NCI-H446 (cell line): ENCODE results near the gene AMDHD2.
A peak's percentile ranks its signal among the peaks of the same experiment; 100 is the strongest.

ENCODE experiments used
- DNase-seq, 2 experiments: peaks; one replicate each; lab custom pipeline; 2025; lab: John Stamatoyannopoulos, UW

The AMDHD2 gene

GRCh38 chr16:2517954-2518605 lies 2.1 kb upstream of the AMDHD2 start:
- DNase-seq = no peak

DNA sequence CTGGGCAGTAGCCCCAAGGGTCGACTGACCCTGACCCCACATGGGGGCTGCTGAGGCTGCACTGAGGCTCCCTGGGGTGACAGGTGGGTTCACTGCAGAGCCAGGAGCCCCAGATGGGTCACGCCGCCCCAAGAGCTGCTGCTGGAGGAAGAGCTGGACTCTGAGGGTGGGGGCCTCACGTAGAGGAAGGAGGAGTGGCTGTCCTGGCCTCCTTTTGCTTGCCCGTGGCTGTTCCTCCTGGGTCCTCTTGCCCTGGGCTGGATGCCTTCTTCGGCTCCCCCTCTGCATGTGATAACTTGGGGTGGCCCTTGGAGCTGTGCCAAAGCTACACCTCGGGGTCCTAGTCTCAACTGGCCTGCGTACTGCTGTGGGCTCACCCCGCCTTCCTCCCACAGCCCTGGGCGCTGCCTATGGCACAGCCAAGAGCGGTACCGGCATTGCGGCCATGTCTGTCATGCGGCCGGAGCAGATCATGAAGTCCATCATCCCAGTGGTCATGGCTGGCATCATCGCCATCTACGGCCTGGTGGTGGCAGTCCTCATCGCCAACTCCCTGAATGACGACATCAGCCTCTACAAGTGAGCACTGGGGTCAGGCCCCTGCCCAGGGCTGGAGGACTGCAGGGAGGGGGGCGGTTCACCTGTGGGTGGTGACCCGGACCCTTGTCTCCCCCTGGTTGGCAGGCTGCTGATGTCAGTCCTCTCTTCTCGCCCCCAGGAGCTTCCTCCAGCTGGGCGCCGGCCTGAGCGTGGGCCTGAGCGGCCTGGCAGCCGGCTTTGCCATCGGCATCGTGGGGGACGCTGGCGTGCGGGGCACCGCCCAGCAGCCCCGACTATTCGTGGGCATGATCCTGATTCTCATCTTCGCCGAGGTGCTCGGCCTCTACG lies 1.1 kb upstream of the AMDHD2 start:
- DNase-seq = no peak

GRCh38 chr16:2519711-2520080 lies 475 bp upstream of the AMDHD2 start:
- DNase-seq = no peak

DNA sequence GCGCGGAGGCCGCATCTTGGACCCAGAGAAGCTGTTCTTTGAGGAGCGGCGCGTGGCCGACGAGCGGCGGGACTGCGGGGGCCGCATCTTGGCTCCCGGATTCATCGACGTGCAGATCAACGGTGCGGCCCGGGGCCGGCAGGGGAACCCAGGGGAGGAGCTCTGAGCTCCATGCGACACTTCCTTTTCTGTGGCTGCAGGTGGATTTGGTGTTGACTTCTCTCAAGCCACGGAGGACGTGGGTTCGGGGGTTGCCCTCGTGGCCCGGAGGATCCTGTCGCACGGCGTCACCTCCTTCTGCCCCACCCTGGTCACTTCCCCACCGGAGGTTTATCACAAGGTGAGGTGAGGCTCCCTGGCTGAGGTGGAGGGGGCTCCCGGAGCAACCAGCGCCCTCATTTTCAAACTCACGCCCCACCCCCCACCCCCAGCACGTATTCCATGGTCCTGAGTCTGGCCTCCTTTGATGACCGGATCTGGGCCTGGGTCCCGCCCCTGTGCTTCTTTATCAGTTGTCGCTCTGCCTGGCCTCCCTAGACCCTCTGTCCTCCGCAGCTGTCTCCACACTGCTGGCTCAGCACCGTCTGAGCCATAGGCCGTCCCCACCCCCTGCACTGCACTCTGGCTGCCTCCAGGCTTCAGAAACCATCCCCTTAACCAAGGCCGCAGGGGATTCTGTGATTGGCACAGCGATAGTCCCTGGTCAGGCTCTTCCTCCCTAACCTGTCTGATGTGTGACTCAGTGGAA lies 787 bp downstream of the AMDHD2 start:
- DNase-seq = no peak

DNA sequence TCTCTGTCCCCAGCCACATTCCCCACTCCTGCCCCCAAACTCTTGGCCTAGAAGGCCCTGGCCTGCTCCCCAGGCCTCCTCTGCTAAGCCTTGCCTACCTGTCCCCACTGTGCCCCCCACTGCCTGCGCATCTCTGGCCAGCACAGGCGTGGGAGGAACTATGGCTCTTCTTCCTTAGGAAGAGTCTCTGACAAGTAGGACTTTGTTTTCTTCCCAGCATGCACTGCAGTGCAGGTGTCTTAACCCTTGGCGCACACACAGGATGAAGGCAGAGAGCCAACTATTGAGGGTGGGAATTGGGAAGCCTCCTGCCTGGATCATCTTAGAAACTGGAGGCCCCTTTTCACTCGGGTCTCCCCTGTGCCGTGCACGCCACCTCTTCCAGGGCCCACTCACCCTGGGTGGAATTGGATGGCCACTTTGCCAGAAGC lies 3.6 kb downstream of the AMDHD2 start:
- DNase-seq = no peak

GRCh38 chr16:2524339-2524938 lies 4.3 kb downstream of the AMDHD2 start:
- no peak for DNase-seq

- DNase-seq = no peak
Observed at GRCh38 chr16:2526135-2526534, 6.0 kb downstream of the AMDHD2 start.

GRCh38 chr16:2527071-2527783 lies 7.1 kb downstream of the AMDHD2 start:
- DNase-seq = no peak

- no peak for DNase-seq
Observed at GRCh38 chr16:2527784-2528100, 7.6 kb downstream of the AMDHD2 start.

DNA sequence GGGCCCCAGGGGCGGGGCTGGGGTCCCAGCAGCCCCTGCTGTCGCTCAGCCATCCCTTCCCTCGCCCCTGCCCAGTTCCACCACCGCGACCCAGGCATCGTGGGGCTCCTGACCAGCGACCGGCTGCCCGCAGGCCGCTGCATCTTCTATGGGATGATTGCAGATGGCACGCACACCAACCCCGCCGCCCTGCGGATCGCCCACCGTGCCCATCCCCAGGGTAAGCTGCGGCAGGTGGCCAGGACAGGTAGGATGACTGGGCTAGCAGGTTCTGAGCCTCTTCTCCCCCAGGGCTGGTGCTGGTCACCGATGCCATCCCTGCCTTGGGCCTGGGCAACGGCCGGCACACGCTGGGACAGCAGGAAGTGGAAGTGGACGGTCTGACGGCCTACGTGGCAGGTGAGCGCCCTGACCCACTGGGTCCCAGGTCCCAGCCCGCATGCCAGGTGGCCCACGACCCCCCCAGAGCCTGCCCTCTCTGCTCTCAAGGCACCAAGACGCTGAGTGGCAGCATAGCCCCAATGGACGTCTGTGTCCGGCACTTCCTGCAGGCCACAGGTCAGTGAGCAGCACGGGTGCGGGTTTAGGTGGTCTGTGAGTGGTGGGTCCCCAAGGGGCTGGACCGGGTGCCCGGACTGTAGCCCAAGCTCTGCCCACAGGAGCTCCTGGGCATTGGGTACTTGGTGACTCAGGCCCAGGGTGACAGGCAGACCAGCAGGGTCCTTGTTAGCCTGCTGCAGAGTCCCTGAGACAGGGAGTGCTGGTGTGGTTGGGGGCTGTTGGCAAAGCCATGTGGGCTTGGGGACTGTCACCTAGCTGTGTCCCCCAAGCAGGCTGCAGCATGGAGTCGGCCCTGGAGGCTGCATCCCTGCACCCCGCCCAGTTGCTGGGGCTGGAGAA lies 8.2 kb downstream of the AMDHD2 start:
- no peak for DNase-seq

- DNase-seq = no peak
Observed at GRCh38 chr16:2529061-2529931, 9.1 kb downstream of the AMDHD2 start.

GRCh38 chr16:2529961-2530628 lies 9.9 kb downstream of the AMDHD2 start:
- no peak for DNase-seq

DNA sequence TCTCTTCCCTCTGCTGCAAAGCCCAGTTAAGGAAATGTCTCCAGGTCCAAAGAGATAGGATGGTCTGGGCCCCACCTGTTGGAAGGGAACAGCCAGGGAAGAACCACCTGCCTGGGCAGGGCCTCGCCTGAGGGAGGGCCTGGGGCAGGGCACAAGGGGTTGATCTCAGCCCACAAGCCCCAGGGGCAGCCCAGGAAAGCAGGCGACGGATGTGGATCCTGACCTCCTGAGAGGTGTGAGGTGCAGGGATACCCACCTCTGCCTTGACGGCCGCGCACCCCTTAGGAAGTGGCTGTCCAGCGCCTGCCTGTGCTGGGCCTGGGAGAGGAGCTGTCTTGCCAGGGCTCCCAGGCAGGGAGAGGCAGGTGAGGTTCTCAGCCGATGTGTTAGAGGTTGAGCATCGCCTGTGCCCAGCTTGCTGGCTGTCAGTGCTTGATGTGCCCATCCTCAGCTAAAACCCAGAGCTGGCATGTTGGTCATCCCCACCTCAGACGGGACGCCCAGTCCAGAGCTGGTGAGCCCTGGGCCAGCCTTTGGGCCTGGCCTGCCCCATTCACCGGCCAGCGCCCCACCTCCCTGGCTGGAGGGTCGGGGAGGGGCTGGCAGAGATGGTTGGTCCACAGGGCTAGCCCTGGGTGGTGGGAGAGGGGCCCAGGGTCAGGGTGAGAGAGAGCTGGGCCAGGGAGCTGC lies 10.6 kb downstream of the AMDHD2 start:
- no peak for DNase-seq

DNA sequence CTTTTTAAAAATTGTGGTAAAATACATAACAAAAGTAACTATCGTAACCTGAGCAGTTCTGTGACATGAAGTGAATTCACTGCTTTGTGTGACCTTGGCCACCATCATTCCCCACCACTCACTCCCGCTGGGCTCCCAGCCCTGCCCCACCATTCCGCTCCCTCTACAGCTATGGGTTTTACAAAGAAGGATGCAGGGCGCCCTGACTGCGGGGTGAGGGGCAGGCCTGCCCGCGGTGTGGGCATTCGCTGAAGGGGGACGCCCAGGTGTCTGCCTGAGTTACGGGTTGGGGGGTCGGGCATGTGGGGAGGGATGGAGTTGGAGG lies 11.2 kb downstream of the AMDHD2 start, which contains the start of gene CEMP1:
Gene CEMP1, minus strand, starts transcription at position 38 of the 325 bp plus-strand sequence. CDS start 335 bp downstream, outside the sequence.
- DNase-seq = no peak

- DNase-seq = peak; percentile 93 to 98
Observed at GRCh38 chr16:2531696-2532493, 11.7 kb downstream of the AMDHD2 start.

DNA sequence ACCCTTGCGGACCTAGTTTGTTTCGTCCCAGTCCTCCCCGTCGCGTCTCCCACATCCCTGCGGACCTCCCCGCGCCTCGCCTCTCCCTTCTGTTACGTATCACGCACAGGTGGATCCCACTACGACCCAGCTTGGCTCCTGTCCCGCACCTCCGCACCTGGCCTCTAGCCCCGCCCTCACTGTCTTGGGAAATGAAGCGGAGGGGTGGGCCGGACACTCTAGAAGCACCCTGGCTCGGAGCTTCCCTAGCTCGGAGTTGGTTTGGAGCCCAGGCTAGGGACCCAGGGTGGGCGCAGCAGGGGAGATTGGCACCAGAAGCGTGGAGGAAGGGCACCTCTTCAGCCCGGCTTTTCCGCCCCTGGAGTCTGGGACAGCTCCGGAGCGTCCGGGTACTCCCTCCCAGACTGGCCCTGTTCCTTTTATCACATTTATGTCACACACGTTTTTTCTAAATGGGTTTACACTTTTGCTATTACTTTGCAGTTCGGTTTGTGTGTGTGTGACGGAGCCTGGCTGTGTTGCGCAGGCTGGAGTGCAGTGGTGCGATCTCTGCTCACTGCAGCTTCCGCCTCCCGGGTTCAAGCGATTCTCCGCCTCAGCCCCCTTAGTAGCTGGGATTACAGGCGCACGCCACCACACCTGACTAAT lies 12.4 kb downstream of the AMDHD2 start:
- no peak for DNase-seq

DNA sequence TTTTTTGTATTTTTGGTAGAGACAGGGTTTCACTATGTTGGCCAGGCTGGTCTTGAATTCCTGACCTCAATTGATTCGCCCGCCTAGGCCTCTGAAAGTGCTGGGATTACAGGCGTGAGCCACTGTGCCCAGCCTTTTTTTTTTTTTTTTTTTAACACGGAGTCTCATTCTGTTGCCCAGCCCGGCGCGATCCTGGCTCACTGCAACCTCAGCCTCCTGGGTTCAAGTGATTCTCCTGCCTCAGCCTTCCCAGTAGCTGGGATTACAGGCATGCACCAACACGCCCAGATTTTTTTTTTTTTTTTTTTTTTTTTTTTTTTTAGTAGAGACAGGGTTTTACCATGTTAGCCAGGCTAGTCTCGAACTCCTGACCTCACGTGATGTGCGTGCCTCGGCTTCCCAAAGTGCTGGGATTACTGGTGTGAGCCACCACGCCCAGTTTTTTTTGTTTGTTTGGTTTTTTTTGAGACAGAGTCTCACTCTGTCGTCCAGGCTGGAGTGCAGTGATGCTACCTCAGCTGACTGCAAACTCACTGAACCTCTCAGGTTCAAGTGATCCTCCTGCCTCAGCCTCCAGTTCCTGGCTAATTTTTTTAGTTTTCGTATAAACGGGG lies 13.1 kb downstream of the AMDHD2 start:
- DNase-seq = peak in 1 of 2 experiments; percentile 23
